Measurements from ENCODE around the gene RPH3AL. TPM values are rescaled to one million over a fixed set of nuclear protein-coding genes. Genes with fewer than 3 reads are reported as not detected.
"Not testable (repeated sequence)": the region's sequence is repeated elsewhere in the genome, so short reads cannot be mapped to it uniquely, and the experiment has no call there.

RPH3AL gene
- total RNA-seq, 1 donor from 2014 or later: 16.9 TPM

DNA sequence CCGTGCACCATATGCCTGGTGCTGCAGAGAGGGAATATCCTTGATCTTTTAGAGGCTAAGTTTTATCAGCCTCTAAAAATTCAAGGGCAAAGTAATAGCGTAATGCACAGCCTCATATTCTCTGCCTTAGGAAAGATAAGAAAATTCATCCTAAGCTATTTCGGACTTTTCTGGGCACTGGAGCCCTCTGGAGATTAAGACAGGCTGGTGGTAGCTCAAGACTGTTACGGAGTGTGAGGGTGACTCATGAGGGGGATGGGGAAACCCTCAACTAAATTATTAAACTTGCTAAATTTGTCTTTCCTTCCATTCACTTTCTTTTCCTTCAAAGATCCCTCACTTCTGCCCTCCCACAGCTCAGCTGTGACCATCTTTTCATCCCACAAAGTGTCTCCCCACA is 73.3 kb downstream of the RPH3AL start:
- Mint-ChIP-seq H3K27me3 (ENCODE audit: low read depth) (no peaks in the 10 kb centered on the region), H3K27ac (peak overlapping the region; percentile 60), H3K4me1 (peaks cover 6% of the 10 kb centered on the region), H3K4me3 (no peak overlapping the region), H3K9me3 (no peaks in the 10 kb centered on the region), H3K36me3 (peaks cover 12% of the 10 kb centered on the region)
- TF ChIP-seq, protein P1, sequence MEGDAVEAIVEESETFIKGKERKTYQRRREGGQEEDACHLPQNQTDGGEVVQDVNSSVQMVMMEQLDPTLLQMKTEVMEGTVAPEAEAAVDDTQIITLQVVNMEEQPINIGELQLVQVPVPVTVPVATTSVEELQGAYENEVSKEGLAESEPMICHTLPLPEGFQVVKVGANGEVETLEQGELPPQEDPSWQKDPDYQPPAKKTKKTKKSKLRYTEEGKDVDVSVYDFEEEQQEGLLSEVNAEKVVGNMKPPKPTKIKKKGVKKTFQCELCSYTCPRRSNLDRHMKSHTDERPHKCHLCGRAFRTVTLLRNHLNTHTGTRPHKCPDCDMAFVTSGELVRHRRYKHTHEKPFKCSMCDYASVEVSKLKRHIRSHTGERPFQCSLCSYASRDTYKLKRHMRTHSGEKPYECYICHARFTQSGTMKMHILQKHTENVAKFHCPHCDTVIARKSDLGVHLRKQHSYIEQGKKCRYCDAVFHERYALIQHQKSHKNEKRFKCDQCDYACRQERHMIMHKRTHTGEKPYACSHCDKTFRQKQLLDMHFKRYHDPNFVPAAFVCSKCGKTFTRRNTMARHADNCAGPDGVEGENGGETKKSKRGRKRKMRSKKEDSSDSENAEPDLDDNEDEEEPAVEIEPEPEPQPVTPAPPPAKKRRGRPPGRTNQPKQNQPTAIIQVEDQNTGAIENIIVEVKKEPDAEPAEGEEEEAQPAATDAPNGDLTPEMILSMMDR (IDR thresholded peaks at IDR 0.05; ENCODE audit: unreplicated experiment): no peak
- no peak for DNase-seq (ENCODE audit: low spot score in 2 of 2, unreplicated experiment in 2 of 2)

DNA sequence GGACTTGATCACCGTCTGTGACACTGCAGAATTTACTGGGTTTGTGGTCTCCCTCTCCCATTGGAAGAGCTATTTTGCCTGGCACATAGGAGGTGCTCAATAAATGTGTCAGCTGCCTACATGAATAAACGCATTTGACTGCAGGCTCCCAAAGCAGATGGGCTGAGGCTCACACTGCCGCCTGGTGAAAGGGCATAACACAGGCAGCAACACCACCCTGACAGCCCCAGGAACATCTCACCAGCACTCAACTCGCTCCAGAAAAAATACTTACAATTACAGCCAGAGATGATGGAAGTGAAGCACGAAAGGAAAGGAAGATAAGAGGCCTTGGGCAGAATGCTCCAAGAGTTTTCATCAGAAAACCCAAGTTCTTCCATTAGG is 73.9 kb downstream of the RPH3AL start:
- peak overlapping the region; percentile 7 for H3K27ac Mint-ChIP-seq
- peaks cover 6% of the 10 kb centered on the region for H3K4me1 Mint-ChIP-seq
- TF ChIP-seq, protein P1 (IDR thresholded peaks at IDR 0.05; ENCODE audit: unreplicated experiment): no peak
- peak in 1 of 2 experiments; percentile 29 for DNase-seq (ENCODE audit: low spot score in 2 of 2, unreplicated experiment in 2 of 2)
- no peak overlapping the region for H3K4me3 Mint-ChIP-seq
- no peaks in the 10 kb centered on the region for H3K9me3 Mint-ChIP-seq
- peaks cover 12% of the 10 kb centered on the region for H3K36me3 Mint-ChIP-seq
- H3K27me3 Mint-ChIP-seq (ENCODE audit: low read depth): no peaks in the 10 kb centered on the region

DNA sequence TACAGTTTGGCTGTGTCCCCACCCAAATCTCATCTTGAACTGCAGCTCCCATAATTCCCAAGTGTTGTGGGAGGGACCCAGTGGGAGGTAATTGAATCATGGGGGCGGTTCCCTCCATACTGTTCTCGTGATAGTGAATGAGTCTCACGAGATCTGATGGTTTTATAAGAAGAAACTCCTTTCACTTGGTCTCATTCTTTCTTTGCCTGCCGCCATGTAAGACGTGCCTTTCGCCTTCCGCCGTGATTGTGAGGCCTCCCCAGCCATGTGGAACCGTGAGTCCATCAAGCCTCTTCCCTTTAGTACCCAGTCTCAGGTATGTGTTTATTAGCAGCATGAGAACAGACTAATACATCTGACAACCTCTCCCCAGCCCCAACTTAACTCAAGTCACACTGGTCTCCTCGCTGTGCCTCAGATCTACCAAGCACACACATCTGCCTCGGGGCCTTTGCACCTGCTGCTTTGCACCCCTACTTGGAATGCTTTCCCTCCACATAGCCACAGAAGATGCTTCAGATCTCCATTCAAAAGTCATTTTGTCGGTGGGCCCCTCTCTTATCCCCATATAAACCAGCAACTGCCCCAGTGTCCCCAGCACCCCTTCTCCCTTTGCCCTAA is 74.4 kb downstream of the RPH3AL start:
- Mint-ChIP-seq H3K4me3 (no peak overlapping the region), H3K27me3 (ENCODE audit: low read depth) (no peaks in the 10 kb centered on the region), H3K4me1 (peaks cover 6% of the 10 kb centered on the region), H3K27ac (no peak overlapping the region), H3K36me3 (peaks cover 12% of the 10 kb centered on the region), H3K9me3 (no peaks in the 10 kb centered on the region)
- TF ChIP-seq, protein P1 (IDR thresholded peaks at IDR 0.05; ENCODE audit: unreplicated experiment): no peak
- DNase-seq (ENCODE audit: low spot score in 2 of 2, unreplicated experiment in 2 of 2): peak in 1 of 2 experiments; percentile 17

DNA sequence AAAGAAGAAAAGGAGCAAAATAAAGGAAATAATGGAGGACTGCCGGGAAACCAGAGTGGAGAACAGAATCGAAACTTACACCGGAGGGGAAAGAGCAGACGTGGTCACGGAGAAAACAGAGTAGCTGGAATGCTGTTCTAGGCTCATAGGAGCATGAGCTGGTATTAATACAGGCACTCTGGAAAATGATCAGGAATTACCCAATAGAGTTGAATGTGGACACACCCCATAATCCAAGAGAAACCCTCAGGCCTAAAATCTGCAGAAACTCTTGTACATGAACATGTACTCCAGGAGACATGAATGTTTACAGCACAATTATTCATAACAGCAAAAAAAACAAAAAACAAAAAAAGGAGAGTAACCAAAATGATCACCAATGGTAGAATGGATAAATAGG is 77.7 kb downstream of the RPH3AL start:
- H3K27me3 Mint-ChIP-seq (ENCODE audit: low read depth): no peaks in the 10 kb centered on the region

DNA sequence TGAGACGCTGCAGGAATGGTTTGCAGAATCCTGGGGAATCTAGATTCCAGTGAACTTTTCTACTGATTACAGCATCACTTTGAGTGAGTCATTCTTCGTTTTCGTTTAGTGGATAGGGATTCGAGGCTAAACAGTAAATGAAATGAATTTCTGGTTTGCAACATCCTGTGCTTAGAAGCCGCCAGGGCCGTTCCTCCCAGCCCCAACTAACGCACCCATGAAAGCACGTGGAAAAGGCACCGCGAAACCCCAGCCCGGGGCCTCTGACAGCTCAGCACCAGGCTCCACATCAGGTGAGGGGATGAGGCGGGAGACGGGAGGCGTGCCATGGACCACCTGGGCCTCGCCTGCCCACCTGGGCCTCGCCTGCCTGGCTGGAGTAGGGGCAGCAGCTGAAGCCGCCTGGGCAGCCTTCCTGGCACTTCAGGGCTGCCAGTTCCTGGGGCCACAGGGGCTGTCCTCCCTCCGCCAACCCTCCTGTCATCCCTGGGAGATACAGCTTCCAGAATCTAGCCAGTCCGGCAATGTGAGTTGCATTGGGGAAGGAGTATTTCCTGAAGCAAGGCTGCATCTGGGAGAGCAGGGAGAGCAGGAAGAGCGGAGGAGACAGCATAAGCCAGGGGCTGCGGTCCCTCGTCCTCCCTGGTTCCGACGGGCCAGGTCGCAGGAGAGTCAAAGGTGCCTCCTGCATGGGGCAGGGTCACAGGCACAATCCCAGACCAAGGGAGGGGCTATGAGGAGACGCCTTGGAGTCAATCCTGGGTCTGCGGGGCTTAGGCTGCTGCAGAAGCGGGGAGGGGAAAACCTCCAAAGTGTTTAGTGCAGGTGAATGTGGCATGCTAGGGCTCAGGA is 78.4 kb downstream of the RPH3AL start:
- DNase-seq (ENCODE audit: low spot score in 2 of 2, unreplicated experiment in 2 of 2): peak in 1 of 2 experiments; percentile 22
- TF ChIP-seq, protein P1 (IDR thresholded peaks at IDR 0.05; ENCODE audit: unreplicated experiment): no peak
- H3K27me3 Mint-ChIP-seq (ENCODE audit: low read depth): no peaks in the 10 kb centered on the region
- no peak overlapping the region for H3K27ac Mint-ChIP-seq
- peaks cover 5% of the 10 kb centered on the region for H3K9me3 Mint-ChIP-seq
- H3K4me1 Mint-ChIP-seq: no peaks in the 10 kb centered on the region
- peaks cover 9% of the 10 kb centered on the region for H3K36me3 Mint-ChIP-seq
- H3K4me3 Mint-ChIP-seq: no peak overlapping the region

More for the DNA sequence above, 77.7 kb downstream of the RPH3AL start:
- TF ChIP-seq, protein P1 (IDR thresholded peaks at IDR 0.05; ENCODE audit: unreplicated experiment): no peak
- Mint-ChIP-seq H3K27ac (no peak overlapping the region), H3K4me1 (peaks cover 5% of the 10 kb centered on the region), H3K4me3 (no peak overlapping the region), H3K36me3 (peaks cover 11% of the 10 kb centered on the region), H3K9me3 (peaks cover 5% of the 10 kb centered on the region)
- DNase-seq (ENCODE audit: low spot score in 2 of 2, unreplicated experiment in 2 of 2): no peak

DNA sequence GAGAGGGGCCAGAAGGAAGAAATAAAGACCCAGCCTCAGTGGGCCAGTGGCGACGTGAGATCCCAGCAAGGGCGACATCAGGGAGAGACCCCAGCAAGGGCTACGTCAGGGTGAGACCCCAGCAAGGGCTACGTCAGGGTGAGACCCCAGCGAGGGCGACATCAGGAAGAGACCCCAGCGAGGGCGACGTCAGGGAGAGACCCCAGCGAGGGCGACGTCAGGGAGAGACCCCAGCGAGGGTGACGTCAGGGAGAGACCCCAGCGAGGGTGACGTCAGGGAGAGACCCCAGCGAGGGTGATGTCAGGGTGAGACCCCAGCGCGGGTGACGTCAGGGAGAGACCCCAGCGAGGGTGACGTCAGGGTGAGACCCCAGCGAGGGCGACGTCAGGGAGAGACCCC is 79.8 kb downstream of the RPH3AL start:
- H3K36me3 Mint-ChIP-seq; H3K4me1 Mint-ChIP-seq; H3K27me3 Mint-ChIP-seq (ENCODE audit: low read depth); H3K27ac Mint-ChIP-seq; H3K9me3 Mint-ChIP-seq; H3K4me3 Mint-ChIP-seq; DNase-seq (ENCODE audit: low spot score in 2 of 2, unreplicated experiment in 2 of 2): not testable (repeated sequence)

DNA sequence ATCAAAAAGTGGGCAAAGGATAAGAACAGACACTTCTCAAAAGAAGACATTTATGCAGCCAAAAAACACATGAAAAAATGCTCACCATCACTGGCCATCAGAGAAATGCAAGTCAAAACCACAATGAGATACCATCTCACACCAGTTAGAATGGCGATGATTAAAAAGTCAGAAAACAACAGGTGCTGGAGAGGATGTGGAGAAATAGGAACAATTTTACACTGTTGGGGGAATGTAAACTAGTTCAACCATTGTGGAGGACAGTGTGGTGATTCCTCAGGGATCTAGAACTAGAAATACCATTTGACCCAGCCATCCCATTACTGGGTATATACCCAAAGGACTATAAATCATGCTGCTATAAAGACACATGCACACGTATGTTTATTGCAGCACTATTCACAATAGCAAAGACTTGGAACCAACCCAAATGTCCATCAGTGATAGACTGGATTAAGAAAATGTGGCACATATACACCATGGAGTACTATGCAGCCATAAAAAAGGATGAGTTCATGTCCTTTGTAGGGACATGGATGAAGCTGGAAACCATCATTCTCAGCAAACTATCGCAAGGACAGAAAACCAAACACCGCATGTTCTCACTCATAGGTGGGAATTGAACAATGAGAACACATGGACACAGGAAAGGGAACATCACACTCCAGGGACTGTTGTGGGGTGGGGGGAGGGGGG is 80.5 kb downstream of the RPH3AL start:
- not testable (repeated sequence) for H3K9me3 Mint-ChIP-seq; H3K4me3 Mint-ChIP-seq; H3K36me3 Mint-ChIP-seq; H3K27ac Mint-ChIP-seq; H3K27me3 Mint-ChIP-seq (ENCODE audit: low read depth); H3K4me1 Mint-ChIP-seq; DNase-seq (ENCODE audit: low spot score in 2 of 2, unreplicated experiment in 2 of 2)

Data from mesothelial cell of epicardium (in vitro differentiated cells).